ENCODE measurements around the gene TTC21A.

DNA sequence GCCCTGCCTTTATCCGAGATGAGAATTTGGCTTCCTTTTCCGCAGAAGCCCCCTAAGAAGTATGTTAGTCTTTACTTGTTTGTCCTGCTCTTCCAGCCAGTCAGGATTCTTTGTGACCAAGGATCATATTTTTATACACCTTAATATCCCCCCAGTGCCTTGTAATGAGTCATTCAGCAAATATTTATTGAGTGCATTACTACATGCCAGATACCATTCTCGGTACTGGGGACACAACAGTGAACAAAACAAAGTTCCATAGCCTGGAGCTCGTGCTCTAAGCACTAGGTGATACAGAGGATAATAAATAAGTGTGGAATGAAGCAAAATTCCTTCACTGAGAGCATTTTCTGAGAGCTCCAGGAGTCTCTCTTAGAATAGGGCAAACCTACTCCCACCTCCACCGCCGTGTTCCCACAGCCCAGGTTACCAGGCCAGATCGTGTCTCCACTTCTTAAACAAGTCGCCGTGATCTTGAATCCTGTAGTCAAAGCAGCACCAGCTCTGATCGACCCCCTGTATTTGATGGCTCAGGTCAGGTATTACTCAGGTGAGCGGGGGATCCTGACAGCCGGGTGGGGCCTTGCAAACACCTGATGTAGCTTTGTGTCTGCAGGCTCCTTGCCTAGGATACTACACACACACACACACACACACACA, 18.5 kb downstream of the TTC21A start:
- TF ChIP-seq EZH2 (IDR thresholded peaks at IDR 0.05) (no peak), EGR1 (IDR thresholded peaks at IDR 0.05; ENCODE audit: low read depth) (no peak), POLR2A (IDR thresholded peaks at IDR 0.05; ENCODE audit: borderline replicate concordance, extremely low read depth, insufficient read depth, insufficient read length) (no peak), SP1 (IDR thresholded peaks at IDR 0.05; ENCODE audit: low read depth) (peak; percentile 70)
- TF ChIP-seq, protein P1, sequence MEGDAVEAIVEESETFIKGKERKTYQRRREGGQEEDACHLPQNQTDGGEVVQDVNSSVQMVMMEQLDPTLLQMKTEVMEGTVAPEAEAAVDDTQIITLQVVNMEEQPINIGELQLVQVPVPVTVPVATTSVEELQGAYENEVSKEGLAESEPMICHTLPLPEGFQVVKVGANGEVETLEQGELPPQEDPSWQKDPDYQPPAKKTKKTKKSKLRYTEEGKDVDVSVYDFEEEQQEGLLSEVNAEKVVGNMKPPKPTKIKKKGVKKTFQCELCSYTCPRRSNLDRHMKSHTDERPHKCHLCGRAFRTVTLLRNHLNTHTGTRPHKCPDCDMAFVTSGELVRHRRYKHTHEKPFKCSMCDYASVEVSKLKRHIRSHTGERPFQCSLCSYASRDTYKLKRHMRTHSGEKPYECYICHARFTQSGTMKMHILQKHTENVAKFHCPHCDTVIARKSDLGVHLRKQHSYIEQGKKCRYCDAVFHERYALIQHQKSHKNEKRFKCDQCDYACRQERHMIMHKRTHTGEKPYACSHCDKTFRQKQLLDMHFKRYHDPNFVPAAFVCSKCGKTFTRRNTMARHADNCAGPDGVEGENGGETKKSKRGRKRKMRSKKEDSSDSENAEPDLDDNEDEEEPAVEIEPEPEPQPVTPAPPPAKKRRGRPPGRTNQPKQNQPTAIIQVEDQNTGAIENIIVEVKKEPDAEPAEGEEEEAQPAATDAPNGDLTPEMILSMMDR (IDR thresholded peaks at IDR 0.05 in 2 of 3, conservative IDR thresholded peaks at IDR 0.05 in 1 of 3; ENCODE audit: borderline replicate concordance in 1 of 3, insufficient read depth in 1 of 3, low read depth in 2 of 3, low read length in 2 of 3): no peak

Data from HCT116 (cell line).